GM18498 (cell line): ENCODE data around the gene HMMR.
"Not testable (repeated sequence)": the region's sequence is repeated elsewhere in the genome, so short reads cannot be mapped to it uniquely, and the experiment has no call there.

Experiments
- ATAC-seq: cut with Tn5 transposase; IDR thresholded peaks from one replicate; pipeline ENCODE4 v1.9.1; 2021; ENCODE audit warnings: mild to moderate bottlenecking, moderate library complexity; ENCODE audit not compliant: unreplicated experiment

The HMMR gene, protein sequence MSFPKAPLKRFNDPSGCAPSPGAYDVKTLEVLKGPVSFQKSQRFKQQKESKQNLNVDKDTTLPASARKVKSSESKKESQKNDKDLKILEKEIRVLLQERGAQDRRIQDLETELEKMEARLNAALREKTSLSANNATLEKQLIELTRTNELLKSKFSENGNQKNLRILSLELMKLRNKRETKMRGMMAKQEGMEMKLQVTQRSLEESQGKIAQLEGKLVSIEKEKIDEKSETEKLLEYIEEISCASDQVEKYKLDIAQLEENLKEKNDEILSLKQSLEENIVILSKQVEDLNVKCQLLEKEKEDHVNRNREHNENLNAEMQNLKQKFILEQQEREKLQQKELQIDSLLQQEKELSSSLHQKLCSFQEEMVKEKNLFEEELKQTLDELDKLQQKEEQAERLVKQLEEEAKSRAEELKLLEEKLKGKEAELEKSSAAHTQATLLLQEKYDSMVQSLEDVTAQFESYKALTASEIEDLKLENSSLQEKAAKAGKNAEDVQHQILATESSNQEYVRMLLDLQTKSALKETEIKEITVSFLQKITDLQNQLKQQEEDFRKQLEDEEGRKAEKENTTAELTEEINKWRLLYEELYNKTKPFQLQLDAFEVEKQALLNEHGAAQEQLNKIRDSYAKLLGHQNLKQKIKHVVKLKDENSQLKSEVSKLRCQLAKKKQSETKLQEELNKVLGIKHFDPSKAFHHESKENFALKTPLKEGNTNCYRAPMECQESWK

DNA sequence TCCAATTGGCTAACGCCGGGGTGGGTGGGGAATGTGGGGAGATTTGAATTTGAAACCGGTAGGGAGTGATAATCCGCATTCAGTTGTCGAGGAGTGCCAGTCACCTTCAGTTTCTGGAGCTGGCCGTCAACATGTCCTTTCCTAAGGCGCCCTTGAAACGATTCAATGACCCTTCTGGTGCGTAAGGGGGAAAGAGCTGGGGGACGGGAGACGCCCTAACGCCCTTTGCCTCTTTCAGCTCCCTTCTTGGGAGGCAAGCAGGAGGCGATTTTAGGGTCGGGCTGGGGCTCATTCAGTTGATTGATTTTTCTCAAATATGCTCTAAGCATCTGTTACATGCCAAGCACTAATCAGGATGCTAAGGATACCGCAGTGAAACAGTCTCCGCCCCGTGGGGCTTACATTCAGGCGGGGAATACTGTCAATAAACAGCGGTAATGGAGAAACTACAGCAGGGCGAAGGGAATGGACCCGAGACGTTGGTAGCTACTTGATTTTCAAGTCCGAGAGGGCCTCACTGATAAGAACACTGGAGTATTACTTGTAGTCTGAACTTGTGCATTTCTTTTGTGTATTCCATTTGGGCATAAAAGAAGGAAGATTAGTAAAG is at the start of gene HMMR:
HMMR (plus strand) TSS at position 71 of the 610 bp plus-strand sequence; CDS start at position 132, 61 bp downstream.
- peak; percentile 2 for ATAC-seq

- ATAC-seq, result not testable (repeated sequence)
Measured at GRCh38 chr5:163415673-163416072, 44.8 kb upstream of the HMMR start.

- no peak for ATAC-seq
Measured at GRCh38 chr5:163424836-163425235, 35.6 kb upstream of the HMMR start.

DNA sequence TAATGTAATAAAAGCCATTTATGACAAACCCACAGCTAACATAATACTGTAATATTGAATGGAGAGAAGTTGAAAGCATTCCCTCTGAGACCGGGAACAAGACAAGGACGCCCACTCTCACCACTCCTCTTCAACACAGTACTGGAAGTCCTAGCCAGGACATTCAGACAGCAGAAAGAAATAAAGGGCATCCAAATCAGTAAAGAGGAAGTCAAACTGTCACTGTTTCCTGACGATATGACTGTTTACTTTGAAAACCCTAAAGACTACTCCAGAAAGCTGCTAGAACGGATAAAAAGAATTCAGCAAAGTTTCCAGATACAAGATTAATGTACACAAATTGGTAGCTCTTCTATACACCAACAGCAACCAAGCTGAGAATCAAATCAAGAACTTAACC is 34.3 kb upstream of the HMMR start:
- ATAC-seq, result not testable (repeated sequence)

DNA sequence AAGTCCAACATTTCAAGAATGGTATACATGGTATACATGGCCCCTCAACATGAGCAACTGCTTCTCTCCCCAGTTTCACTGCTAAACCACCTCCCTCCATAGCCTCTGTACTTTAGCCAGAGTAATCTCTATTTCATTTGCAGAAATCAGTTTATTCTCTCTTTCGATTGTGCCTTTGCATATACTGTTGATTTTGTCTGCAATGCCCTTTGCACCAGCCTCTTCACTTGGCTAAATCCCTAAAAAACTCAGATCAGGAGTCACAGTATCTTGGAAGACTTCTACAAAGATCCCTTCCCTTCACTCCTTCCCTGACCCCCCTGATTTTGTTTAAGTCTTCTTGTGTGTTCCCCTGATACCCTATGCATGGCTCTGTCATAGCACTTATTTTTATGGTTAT is 27.9 kb upstream of the HMMR start:
- ATAC-seq, result no peak

DNA sequence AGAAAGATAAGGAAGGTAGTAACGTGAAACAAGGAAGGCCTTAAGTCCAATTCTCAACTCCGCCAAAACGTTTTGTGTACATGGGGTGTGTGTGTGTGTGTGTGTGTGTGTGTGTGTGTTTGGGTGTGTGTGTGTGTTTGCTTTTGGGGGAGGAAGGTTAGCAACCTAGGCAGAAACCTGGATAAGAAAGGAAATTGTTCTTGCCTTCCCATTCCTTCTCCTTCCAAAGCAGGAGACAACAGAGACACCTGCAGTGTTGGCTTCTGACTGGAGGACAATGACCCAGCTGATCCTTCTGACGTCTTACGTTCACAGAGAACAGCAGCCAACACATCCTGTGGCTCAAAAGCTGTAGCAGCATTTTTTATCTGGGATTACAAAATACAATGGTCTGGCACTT is 27.2 kb upstream of the HMMR start:
- no peak for ATAC-seq

GRCh38 chr5:163434401-163434866 is 26.0 kb upstream of the HMMR start:
- ATAC-seq, result no peak

DNA sequence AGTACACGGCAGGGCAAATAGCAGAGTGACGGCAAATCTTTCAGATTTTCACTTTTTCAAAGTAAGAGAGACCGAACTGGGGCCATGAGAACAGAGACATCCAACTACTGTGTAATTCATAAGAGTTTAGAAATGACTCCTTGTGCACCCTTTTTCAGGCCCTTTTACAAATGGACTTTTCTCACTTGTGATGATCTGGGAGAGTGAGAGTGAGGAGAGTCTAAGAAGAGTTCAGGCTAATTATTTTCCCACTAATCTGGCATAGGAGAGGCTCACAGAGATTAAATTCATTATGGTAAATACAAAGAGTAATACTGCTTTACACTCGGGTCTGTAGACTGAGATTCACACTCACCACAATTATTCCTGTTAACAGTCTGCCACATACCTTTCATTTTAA is 23.9 kb upstream of the HMMR start:
- ATAC-seq, result no peak

GRCh38 chr5:163437011-163437308 is 23.5 kb upstream of the HMMR start:
- no peak for ATAC-seq

GRCh38 chr5:163437309-163438182 is 22.9 kb upstream of the HMMR start, which contains the start of gene CCNG1:
CCNG1 (plus strand) TSS chr5:163437595; CDS start chr5:163439257, 1,662 bp downstream.
- peak; percentile 97 for ATAC-seq

GRCh38 chr5:163439092-163439425 is 21.4 kb upstream of the HMMR start:
- ATAC-seq, result no peak

DNA sequence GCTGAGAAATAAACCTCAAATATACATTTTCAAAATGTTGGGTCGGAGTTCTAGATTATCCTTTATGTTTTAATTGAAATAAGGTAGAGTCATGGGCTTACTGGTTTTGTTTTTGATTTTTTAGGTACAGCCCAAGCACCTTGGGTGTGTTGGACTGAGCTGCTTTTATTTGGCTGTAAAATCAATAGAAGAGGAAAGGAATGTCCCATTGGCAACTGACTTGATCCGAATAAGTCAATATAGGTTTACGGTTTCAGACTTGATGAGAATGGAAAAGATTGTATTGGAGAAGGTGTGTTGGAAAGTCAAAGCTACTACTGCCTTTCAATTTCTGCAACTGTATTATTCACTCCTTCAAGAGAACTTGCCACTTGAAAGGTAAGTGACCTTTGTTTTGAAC is 19.5 kb upstream of the HMMR start:
- no peak for ATAC-seq

DNA sequence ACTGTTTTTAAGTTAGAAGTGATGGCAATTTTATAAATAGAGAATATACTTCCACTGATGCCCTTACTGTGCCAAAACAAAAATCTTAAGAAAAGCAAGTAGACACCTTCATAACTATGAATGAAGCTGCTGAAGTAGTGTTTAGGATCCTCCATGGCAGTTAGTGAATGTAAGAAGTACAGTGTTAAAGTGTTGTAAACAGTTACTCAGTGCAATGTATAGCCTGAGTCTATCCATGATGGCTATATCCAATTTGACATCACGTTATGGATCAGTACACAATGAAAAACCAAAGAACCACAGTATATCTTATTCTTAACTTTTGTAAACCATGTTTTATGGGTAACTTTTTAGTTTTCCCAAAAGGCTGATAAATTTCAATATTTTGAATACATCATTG is 15.9 kb upstream of the HMMR start:
- ATAC-seq, result no peak

- no peak for ATAC-seq
Measured at GRCh38 chr5:163445345-163445744, 15.1 kb upstream of the HMMR start.

- ATAC-seq, result no peak
Measured at GRCh38 chr5:163447191-163447590, 13.2 kb upstream of the HMMR start.

- ATAC-seq, result no peak
Measured at GRCh38 chr5:163447875-163448274, 12.6 kb upstream of the HMMR start.

GRCh38 chr5:163448491-163448890 is 11.9 kb upstream of the HMMR start:
- no peak for ATAC-seq

DNA sequence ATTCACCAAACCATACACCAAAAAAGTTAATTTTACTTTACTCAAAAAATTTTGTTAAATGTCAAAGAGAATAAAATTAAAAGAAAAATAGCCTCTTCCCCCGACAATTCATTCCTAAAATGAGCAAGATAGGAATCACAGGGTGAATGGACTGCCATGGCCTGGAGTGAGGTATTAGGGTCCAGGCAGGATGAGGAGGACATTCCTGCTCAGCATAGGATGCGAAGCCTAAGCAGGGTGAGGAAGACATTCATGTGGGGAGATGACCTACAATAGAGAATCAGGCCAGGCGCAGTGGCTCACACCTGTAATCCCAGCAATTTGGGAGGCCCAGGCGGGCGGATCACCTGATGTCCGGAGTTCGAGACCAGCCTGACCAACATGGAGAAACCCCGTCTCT is 8.9 kb upstream of the HMMR start:
- no peak for ATAC-seq

DNA sequence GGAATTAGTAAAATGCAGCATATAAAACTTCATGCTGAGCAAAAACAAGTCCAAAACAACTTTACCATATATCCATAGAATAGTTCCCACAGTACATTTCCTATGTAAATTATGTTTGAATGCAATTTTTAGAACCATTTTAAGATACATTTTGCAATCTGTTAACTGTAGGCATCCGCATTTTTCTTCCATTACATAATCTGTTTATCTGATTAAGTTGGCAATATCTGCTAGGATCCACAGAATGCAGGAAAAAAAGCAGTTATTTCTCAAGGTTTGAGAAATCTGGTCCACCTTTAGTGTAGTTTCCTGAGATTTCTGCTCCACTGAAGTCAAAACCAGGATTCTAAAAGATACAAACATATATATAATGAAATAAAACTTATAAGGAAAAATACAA is 6.7 kb upstream of the HMMR start:
- ATAC-seq, result no peak

GRCh38 chr5:163455406-163455805 is 5.0 kb upstream of the HMMR start:
- not testable (repeated sequence) for ATAC-seq

GRCh38 chr5:163456029-163456589 is 4.3 kb upstream of the HMMR start:
- no peak for ATAC-seq
